Breast epithelium (tissue), 4 donors: ENCODE data around the gene OR13C3. TPM values are rescaled to one million over a fixed set of nuclear protein-coding genes. Genes with fewer than 3 reads are reported as not detected.

ENCODE experiments used
- DNase-seq, 2 donors: peaks; one replicate each; pipeline ENCODE4 v3.0.0-alpha.2; 2019; ENCODE audit warnings: low spot score in 2 of 2
- H3K27ac ChIP-seq, 2 donors: fragments of 200-600 bp; sonication (generic) in 1 of 2; one replicate each; pipeline ENCODE4 v1.5.1; 2016 to 2019; ENCODE audit warnings: mild to moderate bottlenecking in 1 of 2
- H3K27me3 ChIP-seq, 2 donors: fragments of 200-600 bp; sonication (generic) in 1 of 2; one replicate each; pipeline versions ENCODE4 v1.5.1 to v1.6.0; 2017 to 2019; ENCODE audit warnings: control low read depth in 1 of 2, mild to moderate bottlenecking in 1 of 2
- H3K36me3 ChIP-seq: fragments of 200-600 bp; one replicate; pipeline ENCODE4 v1.5.1; 2019
- H3K4me1 ChIP-seq, 2 donors: fragments of 200-600 bp; sonication (generic); one replicate each; pipeline ENCODE4 v1.5.1; 2016 to 2019; ENCODE audit warnings: control low read depth in 1 of 2
- H3K4me3 ChIP-seq, 3 donors: fragments of 200-600 bp; sonication (generic); 1 replicate in 2 of 3; 2 replicates in 1 of 3; pipeline ENCODE4 v1.5.1; 2016 to 2019; ENCODE audit warnings: mild to moderate bottlenecking in 3 of 3, moderate library complexity in 2 of 3
- H3K9me3 ChIP-seq, 2 donors: fragments of 200-600 bp; sonication (generic) in 1 of 2; one replicate each; pipeline ENCODE4 v1.5.1; 2016 to 2019; ENCODE audit warnings: control low read depth in 1 of 2
- CTCF ChIP-seq, 3 donors: fragments of 450-650 bp; IDR thresholded peaks; one replicate each; pipeline ENCODE4 v1.5.1; 2016 to 2017; ENCODE audit warnings: antibody characterized with exemption in 3 of 3, mild to moderate bottlenecking in 3 of 3, moderate library complexity in 3 of 3
- POLR2A ChIP-seq: fragments of 450-650 bp; IDR thresholded peaks from one replicate; pipeline ENCODE4 v1.6.1; 2016; ENCODE audit warnings: antibody characterized with exemption, mild to moderate bottlenecking, moderate library complexity
- POLR2AphosphoS5 ChIP-seq, 3 donors: sonication (generic); formaldehyde crosslinking; IDR thresholded peaks; one replicate each; pipeline ENCODE4 v1.6.1; 2017; ENCODE audit warnings: antibody characterized with exemption in 3 of 3
- intact Hi-C: fragments of 100-400 bp; cut with DNase I; formaldehyde crosslinking; loops from one replicate; pipeline ENCODE4 v1.15.1; 2023; ENCODE audit warnings: low total_unique reads
- total RNA-seq, 3 donors: library from RNA; depleted of rRNA; stranded (reverse); fragments of >200 nt; gene quantifications; one replicate each; pipeline ENCODE4 v1.1.0, GENCODE V29; 2016

The OR13C3 gene
- total RNA-seq, 3 donors from 2014 or later = not detected

- Histone ChIP-seq H3K4me1 (no peaks in the 10 kb centered on the region), H3K27ac (no peak within 1 kb of the TSS), H3K36me3 (no peaks in the 10 kb centered on the region), H3K4me3 (no peak within 1 kb of the TSS), H3K9me3 (peaks cover 0 to 15% of the 10 kb centered on the region in 2 donors), H3K27me3 (no peaks in the 10 kb centered on the region)
- intact Hi-C loops = no loop called here
- TF ChIP-seq POLR2A = no peak
- TF ChIP-seq CTCF (IDR thresholded peaks at IDR 0.05) = no peak
- TF ChIP-seq POLR2AphosphoS5 (IDR thresholded peaks at IDR 0.05) = no peak
- no peak for DNase-seq
These were observed 32.2 kb upstream of the OR13C3 start, which contains the start of gene OR13C8 for GRCh38 chr9:104568868-104569267. Gene OR13C8 (plus strand): TSS chr9:104569168. CDS start chr9:104569168, 0 bp downstream.

DNA sequence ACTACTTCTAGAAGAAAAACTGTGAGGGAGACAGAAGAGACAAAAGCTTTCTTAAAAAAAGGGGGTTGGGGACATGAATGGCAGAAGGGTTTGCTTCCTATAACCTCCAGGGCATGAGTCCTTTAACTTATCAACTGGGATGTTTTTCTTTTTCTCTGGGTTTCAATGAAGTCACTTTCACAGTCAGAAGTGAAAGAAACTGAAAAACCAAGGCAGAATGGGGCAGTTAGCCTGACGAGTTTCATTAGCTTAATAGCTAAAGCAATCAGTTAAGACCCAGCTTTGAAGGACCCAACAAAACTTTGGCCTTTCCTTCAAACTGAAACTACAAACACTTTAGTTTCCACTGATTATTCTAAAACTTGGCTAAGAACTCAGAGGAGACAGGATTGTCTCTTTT, 27.7 kb upstream of the OR13C3 start:
- H3K9me3 ChIP-seq = peaks cover 0 to 4% of the 10 kb centered on the region in 2 donors
- H3K36me3 ChIP-seq = no peaks in the 10 kb centered on the region
- no peak overlapping the region for H3K4me3 ChIP-seq
- H3K27me3 ChIP-seq = no peaks in the 10 kb centered on the region
- intact Hi-C loops = no loop called here
- no peak for TF ChIP-seq CTCF (IDR thresholded peaks at IDR 0.05)
- no peak for TF ChIP-seq POLR2A
- no peak for TF ChIP-seq POLR2AphosphoS5 (IDR thresholded peaks at IDR 0.05)
- no peak overlapping the region for H3K27ac ChIP-seq
- no peaks in the 10 kb centered on the region for H3K4me1 ChIP-seq
- no peak for DNase-seq

DNA sequence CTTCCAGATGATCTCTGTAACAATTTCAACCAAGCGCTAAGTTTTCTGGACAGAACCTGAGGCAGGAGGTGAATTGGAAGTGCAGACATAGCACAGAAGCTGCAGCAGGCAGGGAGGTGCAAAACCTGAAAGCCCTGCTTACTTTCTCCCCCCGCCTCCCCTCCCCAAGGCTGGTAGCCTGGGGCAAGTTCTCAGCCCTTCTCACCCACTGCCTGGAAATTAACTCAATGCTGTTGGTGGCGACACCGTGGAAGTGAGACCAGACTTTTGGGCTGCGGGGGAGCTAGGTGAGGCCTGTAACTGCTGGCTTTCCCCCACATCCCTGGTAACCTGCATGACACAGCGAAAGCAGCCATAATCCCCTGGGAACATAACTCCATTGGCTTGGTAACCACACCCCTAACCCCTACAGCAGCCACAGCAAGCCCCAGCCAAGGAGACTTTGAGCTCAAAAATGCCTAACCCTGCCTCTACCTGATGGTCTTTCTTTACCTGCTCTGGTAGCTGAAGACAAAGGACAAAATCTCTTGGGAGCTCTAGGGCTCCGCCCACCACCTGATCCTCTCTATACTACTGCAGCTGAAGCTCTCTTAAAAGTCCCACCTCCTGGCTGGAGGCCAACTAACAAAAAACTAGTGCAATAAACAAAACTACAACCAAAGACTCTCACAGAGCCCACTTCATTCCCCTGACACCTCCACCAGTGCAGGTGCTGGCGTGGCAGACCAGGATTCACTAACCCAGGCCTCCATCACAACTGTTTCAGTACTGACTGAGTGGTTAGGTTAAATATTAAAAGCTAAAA, 20.4 kb upstream of the OR13C3 start:
- TF ChIP-seq CTCF (IDR thresholded peaks at IDR 0.05) (no peak), POLR2AphosphoS5 (IDR thresholded peaks at IDR 0.05) (no peak), POLR2A (no peak)
- H3K27ac ChIP-seq = no peak overlapping the region
- no peaks in the 10 kb centered on the region for H3K27me3 ChIP-seq
- no peaks in the 10 kb centered on the region for H3K36me3 ChIP-seq
- H3K9me3 ChIP-seq = peaks cover 9 to 17% of the 10 kb centered on the region in 2 donors
- no peak overlapping the region for H3K4me3 ChIP-seq
- intact Hi-C loops = no loop called here
- H3K4me1 ChIP-seq = no peaks in the 10 kb centered on the region
- DNase-seq = no peak

DNA sequence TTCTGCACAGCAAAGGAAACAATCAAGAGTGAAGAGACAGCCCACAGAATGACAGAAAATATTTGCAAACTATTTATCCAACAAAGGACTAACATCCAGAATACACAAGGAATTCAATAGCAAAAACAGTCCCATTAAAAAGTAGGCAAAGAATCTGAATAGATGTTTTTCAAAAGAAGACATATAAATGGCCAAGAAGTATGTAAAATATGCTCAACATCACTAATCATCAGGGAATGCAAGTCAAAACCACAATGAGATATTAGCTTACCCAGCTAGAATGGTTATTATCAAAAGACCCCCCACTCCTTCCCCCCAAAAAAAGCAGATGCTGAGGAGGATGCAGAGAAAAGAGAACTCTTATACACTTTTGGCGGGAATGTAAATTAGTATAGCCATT, 18.9 kb upstream of the OR13C3 start:
- intact Hi-C loops = no loop called here
- no peak for DNase-seq
- H3K9me3 ChIP-seq = peaks cover 9 to 17% of the 10 kb centered on the region in 2 donors
- H3K36me3 ChIP-seq = no peaks in the 10 kb centered on the region
- no peaks in the 10 kb centered on the region for H3K4me1 ChIP-seq
- no peak overlapping the region for H3K4me3 ChIP-seq
- H3K27ac ChIP-seq = no peak overlapping the region
- TF ChIP-seq POLR2AphosphoS5 (IDR thresholded peaks at IDR 0.05) (no peak), CTCF (IDR thresholded peaks at IDR 0.05) (no peak), POLR2A (no peak)
- H3K27me3 ChIP-seq = no peaks in the 10 kb centered on the region

- Histone ChIP-seq H3K27ac (no peak overlapping the region), H3K9me3 (peaks cover 8 to 9% of the 10 kb centered on the region in 2 donors), H3K36me3 (no peaks in the 10 kb centered on the region), H3K4me3 (no peak overlapping the region), H3K27me3 (no peaks in the 10 kb centered on the region), H3K4me1 (no peaks in the 10 kb centered on the region)
- TF ChIP-seq CTCF (IDR thresholded peaks at IDR 0.05) (no peak), POLR2A (no peak), POLR2AphosphoS5 (IDR thresholded peaks at IDR 0.05) (no peak)
- DNase-seq = no peak
- intact Hi-C loops = no loop called here
These were observed 16.6 kb upstream of the OR13C3 start for GRCh38 chr9:104553261-104553660.
